Stimulated activated CD8-positive, alpha-beta memory T cell treated with anti-CD3 and anti-CD28 coated beads, Interleukin-15, amount 100 ng/mL, for 1 hour (primary cell): Measurements from ENCODE around the gene EID2B.

Source experiments
- DNase-seq: peaks from one replicate; pipeline ENCODE4 v3.0.0-alpha.2; 2020; ENCODE audit warnings: low read depth

Gene EID2B

GRCh38 chr19:39532233-39533002 lies at the start of gene EID2B:
EID2B (minus strand) TSS chr19:39532852; CDS start chr19:39532802, 50 bp downstream.
- DNase-seq, result peak; percentile 87

- DNase-seq, result no peak
Measured at GRCh38 chr19:39582442-39582841, 49.8 kb upstream of the EID2B start.

- DNase-seq, result no peak
Measured at GRCh38 chr19:39568604-39569003, 36.0 kb upstream of the EID2B start.

- no peak for DNase-seq
Measured at GRCh38 chr19:39566064-39566463, 33.4 kb upstream of the EID2B start.

GRCh38 chr19:39563408-39563807 lies 30.8 kb upstream of the EID2B start:
- no peak for DNase-seq

GRCh38 chr19:39558624-39559117 lies 26.0 kb upstream of the EID2B start:
- DNase-seq, result no peak

- no peak for DNase-seq
Measured at GRCh38 chr19:39557811-39558623, 25.4 kb upstream of the EID2B start.

GRCh38 chr19:39555883-39556282 lies 23.2 kb upstream of the EID2B start:
- no peak for DNase-seq

- DNase-seq, result no peak
Measured at GRCh38 chr19:39554701-39555311, 22.2 kb upstream of the EID2B start.

- DNase-seq, result no peak
Measured at GRCh38 chr19:39553082-39553652, 20.5 kb upstream of the EID2B start.

- DNase-seq, result no peak
Measured at GRCh38 chr19:39550197-39550596, 17.5 kb upstream of the EID2B start.

- no peak for DNase-seq
Measured at GRCh38 chr19:39546599-39546998, 13.9 kb upstream of the EID2B start.

- DNase-seq, result no peak
Measured at GRCh38 chr19:39544911-39545310, 12.3 kb upstream of the EID2B start.

- DNase-seq, result no peak
Measured at GRCh38 chr19:39544226-39544903, 11.7 kb upstream of the EID2B start.

GRCh38 chr19:39543477-39543857 lies 10.8 kb upstream of the EID2B start:
- no peak for DNase-seq

- no peak for DNase-seq
Measured at GRCh38 chr19:39542206-39542605, 9.6 kb upstream of the EID2B start.

GRCh38 chr19:39540333-39540673 lies 7.7 kb upstream of the EID2B start:
- DNase-seq, result no peak

- peak; percentile 88 for DNase-seq
Measured at GRCh38 chr19:39539518-39540332, 7.1 kb upstream of the EID2B start, which contains the start of gene EID2. EID2 (minus strand) TSS chr19:39540161; CDS start chr19:39540079, 82 bp downstream.

- no peak for DNase-seq
Measured at GRCh38 chr19:39539165-39539517, 6.5 kb upstream of the EID2B start.

GRCh38 chr19:39533791-39534190 lies 1.1 kb upstream of the EID2B start:
- DNase-seq, result no peak

- no peak for DNase-seq
Measured at GRCh38 chr19:39533003-39533512, 406 bp upstream of the EID2B start.
